Nephron progenitor cell (in vitro differentiated cells): ENCODE data around the gene CMTR1.

Experiments used
- DNase-seq: peaks from one replicate; pipeline ENCODE4 v3.0.0; 2021
- H3K27ac Mint-ChIP-seq: 2 replicates; pipeline ENCODE4 v1.8.0; 2021; ENCODE audit warnings: mild to moderate bottlenecking, moderate library complexity, mixed read lengths
- H3K27me3 Mint-ChIP-seq: 2 replicates; pipeline ENCODE4 v1.8.0; 2021; ENCODE audit warnings: mild to moderate bottlenecking, low read depth, mixed read lengths; ENCODE audit not compliant: poor library complexity
- H3K36me3 Mint-ChIP-seq: 2 replicates; pipeline ENCODE4 v1.8.0; 2021; ENCODE audit warnings: low read depth, mixed read lengths
- H3K4me1 Mint-ChIP-seq: 2 replicates; pipeline ENCODE4 v1.8.0; 2021; ENCODE audit warnings: mixed read lengths
- H3K4me3 Mint-ChIP-seq: 2 replicates; pipeline ENCODE4 v1.8.0; 2021; ENCODE audit warnings: mild to moderate bottlenecking, moderate library complexity, mixed read lengths
- H3K9me3 Mint-ChIP-seq: 2 replicates; pipeline ENCODE4 v1.8.0; 2021; ENCODE audit warnings: mild to moderate bottlenecking, moderate library complexity, mixed read lengths
- TF ChIP-seq, protein P1 (sequence below): fragments of 200-600 bp; sonication (generic); IDR thresholded peaks from 2 replicates; pipeline ENCODE4 v1.5.0; 2021; ENCODE audit warnings: antibody characterized with exemption

CMTR1 gene

DNA sequence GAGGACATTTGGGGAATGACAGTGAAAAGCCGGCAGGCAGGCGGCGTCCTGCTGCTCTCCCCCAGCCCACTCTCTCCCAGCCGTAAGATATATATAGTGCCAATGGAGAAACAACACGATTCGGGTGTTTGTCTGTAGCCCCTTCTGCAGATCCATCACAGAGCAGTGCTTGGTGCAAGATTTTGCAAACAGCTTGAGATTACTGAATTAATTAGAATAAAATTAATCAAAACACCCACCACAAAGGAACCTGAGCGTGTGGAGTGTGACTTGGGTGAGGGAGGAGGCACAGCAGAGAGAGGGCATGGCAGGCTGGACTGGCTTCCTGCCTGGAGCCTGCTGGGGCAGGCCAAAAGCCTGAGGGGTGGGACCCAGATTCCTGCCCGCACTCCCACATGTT is 95.5 kb downstream of the CMTR1 start:
- DNase-seq = no peak
- TF ChIP-seq, protein P1, sequence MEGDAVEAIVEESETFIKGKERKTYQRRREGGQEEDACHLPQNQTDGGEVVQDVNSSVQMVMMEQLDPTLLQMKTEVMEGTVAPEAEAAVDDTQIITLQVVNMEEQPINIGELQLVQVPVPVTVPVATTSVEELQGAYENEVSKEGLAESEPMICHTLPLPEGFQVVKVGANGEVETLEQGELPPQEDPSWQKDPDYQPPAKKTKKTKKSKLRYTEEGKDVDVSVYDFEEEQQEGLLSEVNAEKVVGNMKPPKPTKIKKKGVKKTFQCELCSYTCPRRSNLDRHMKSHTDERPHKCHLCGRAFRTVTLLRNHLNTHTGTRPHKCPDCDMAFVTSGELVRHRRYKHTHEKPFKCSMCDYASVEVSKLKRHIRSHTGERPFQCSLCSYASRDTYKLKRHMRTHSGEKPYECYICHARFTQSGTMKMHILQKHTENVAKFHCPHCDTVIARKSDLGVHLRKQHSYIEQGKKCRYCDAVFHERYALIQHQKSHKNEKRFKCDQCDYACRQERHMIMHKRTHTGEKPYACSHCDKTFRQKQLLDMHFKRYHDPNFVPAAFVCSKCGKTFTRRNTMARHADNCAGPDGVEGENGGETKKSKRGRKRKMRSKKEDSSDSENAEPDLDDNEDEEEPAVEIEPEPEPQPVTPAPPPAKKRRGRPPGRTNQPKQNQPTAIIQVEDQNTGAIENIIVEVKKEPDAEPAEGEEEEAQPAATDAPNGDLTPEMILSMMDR = no peak
- Mint-ChIP-seq H3K4me1 (no peaks in the 10 kb centered on the region), H3K9me3 (no peaks in the 10 kb centered on the region), H3K36me3 (no peaks in the 10 kb centered on the region), H3K27me3 (peaks cover 93% of the 10 kb centered on the region), H3K27ac (no peak overlapping the region), H3K4me3 (no peak overlapping the region)

DNA sequence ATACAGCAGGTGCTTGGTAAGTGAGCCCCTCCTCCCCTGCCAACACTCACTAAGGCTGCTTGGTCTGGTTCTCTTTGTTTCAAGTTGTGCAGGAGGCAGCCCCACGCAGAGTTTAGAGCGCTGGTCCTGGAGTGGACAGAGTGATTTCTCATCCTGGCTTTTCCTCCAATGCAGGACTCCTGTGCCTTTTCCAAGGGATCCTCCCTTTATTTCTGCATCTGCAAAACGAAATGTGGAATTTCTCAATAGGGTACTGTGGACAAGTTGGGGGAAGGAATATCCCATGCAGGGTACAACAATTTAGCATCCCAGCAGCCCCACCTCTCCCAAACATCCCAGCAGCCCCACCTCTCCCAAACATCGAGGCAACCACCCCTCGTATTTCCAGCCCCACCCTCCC is 97.3 kb downstream of the CMTR1 start:
- Mint-ChIP-seq H3K4me1 (peaks cover 5% of the 10 kb centered on the region), H3K27me3 (peaks cover 96% of the 10 kb centered on the region), H3K27ac (no peak overlapping the region), H3K36me3 (no peaks in the 10 kb centered on the region), H3K9me3 (no peaks in the 10 kb centered on the region), H3K4me3 (no peak overlapping the region)
- DNase-seq = no peak
- TF ChIP-seq, protein P1 = no peak

DNA sequence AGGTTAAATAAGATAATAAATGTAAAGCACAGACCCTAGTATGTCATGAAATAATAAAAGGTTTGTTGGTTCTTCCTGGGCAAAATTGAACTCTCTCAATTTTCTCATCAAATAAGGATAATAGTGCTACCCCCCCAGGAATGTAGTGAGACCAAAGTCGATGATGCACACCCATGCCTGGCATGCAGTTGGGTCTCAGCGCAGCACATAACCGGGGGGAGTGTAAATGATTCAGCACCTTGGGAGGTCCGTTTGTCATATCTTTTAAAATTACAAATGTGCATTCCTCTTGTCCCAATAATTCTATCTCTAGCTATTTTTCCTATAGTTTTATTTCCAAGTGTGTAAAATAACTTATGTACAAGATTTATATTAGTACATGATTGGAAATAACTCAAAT is 98.0 kb downstream of the CMTR1 start:
- no peak for DNase-seq
- no peak overlapping the region for H3K27ac Mint-ChIP-seq
- no peaks in the 10 kb centered on the region for H3K9me3 Mint-ChIP-seq
- H3K4me3 Mint-ChIP-seq = no peak overlapping the region
- peaks cover 12% of the 10 kb centered on the region for H3K4me1 Mint-ChIP-seq
- peaks cover 96% of the 10 kb centered on the region for H3K27me3 Mint-ChIP-seq
- H3K36me3 Mint-ChIP-seq = no peaks in the 10 kb centered on the region
- TF ChIP-seq, protein P1 = no peak
